Measurements from ENCODE around the gene KDM1A.

Gene KDM1A

DNA sequence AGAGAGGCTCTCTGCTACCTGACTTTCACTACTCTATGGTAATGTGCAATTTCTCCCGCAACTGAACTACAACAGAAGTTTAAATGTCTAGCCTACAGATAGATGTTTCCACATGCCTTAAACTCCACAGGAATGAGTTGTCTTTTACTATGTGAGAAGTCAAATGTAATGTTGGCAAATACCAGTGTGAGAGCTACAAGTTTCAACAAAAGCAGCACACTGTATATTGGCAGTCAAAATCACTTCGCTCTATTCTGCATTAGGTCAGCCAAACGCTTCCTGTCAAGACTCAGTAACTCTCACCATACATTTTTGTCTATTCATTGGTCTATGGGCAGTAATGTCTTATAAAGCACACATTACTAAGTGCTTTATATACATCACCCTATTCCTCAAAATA, 107.5 kb downstream of the KDM1A start:
- H3K27me3 ChIP-seq, result no peaks in the 10 kb centered on the region
- H3K9me3 ChIP-seq, result no peaks in the 10 kb centered on the region
- no peak overlapping the region for H3K4me3 ChIP-seq (ENCODE audit: low read depth, low read length)
- no peaks in the 10 kb centered on the region for H3K4me1 ChIP-seq
- no peaks in the 10 kb centered on the region for H3K36me3 ChIP-seq
- DNase-seq, result no peak
- TF ChIP-seq, protein P1, sequence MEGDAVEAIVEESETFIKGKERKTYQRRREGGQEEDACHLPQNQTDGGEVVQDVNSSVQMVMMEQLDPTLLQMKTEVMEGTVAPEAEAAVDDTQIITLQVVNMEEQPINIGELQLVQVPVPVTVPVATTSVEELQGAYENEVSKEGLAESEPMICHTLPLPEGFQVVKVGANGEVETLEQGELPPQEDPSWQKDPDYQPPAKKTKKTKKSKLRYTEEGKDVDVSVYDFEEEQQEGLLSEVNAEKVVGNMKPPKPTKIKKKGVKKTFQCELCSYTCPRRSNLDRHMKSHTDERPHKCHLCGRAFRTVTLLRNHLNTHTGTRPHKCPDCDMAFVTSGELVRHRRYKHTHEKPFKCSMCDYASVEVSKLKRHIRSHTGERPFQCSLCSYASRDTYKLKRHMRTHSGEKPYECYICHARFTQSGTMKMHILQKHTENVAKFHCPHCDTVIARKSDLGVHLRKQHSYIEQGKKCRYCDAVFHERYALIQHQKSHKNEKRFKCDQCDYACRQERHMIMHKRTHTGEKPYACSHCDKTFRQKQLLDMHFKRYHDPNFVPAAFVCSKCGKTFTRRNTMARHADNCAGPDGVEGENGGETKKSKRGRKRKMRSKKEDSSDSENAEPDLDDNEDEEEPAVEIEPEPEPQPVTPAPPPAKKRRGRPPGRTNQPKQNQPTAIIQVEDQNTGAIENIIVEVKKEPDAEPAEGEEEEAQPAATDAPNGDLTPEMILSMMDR (IDR thresholded peaks at IDR 0.05; ENCODE audit: low read depth, low read length), result no peak

DNA sequence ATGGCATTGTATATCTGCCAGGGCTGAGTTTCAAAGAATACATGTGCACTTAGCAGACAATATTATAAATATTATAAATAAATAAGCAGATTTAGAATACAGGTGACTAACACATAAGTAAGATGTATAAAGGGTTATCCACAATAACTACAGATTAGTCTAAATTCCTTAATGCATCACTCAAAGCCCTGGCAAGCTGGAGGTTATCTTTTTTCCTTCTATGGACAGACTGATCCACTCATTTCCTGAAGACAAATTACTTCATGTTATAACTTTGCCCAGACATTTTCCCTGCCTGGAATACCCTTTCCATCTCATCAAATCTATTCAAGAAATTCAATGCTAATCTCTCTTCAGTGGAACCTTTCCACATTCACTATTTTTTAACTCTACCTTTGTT, 110.6 kb downstream of the KDM1A start:
- no peaks in the 10 kb centered on the region for H3K36me3 ChIP-seq
- no peaks in the 10 kb centered on the region for H3K27me3 ChIP-seq
- H3K4me3 ChIP-seq (ENCODE audit: low read depth, low read length), result no peak overlapping the region
- TF ChIP-seq, protein P1 (IDR thresholded peaks at IDR 0.05; ENCODE audit: low read depth, low read length), result no peak
- no peaks in the 10 kb centered on the region for H3K9me3 ChIP-seq
- no peak for DNase-seq
- no peaks in the 10 kb centered on the region for H3K4me1 ChIP-seq

DNA sequence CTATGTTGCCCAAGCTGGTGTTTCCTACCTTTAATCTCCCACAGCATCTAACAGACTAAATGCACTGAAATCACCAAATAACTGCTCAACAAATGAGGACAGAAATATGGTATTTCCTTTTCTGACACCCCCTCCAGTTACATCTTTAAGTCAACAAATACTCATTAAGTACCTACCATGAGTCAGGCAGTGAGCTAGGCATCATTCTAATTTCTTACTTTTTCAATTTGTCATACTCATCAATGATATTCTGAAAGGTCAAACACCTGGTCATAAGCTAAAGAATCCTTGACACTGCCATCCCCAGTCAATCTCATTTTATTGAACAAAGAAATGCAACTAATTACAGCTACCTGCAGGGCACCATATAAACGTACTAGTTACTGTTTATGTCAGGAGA, 112.8 kb downstream of the KDM1A start:
- H3K36me3 ChIP-seq, result no peaks in the 10 kb centered on the region
- DNase-seq, result no peak
- H3K4me3 ChIP-seq (ENCODE audit: low read depth, low read length), result no peak overlapping the region
- H3K9me3 ChIP-seq, result no peaks in the 10 kb centered on the region
- H3K4me1 ChIP-seq, result no peaks in the 10 kb centered on the region
- no peaks in the 10 kb centered on the region for H3K27me3 ChIP-seq
- TF ChIP-seq, protein P1 (IDR thresholded peaks at IDR 0.05; ENCODE audit: low read depth, low read length), result no peak
